ENCODE results near the gene ATR.
"Not testable (repeated sequence)": the region's sequence is repeated elsewhere in the genome, so short reads cannot be mapped to it uniquely, and the experiment has no call there.

DNA sequence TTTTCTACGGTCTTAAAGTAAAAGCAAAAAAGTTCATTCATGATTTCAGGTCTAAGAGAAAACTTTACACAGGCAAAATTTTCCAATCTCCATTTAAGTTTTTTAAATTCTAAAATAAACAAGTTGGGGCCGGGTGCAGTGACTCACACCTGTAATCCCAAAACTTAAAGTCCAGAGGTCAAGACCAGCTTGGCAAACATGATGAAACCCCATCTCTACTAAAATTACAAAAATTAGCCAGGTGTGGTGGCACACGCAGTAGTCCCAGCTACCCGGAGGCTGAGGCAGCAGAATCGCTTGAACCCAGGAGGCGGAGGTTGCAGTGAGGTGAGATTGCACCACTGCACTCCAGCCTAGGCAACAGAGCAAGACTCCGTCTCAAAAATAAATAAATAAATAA, 178.0 kb downstream of the ATR start:
- TF ChIP-seq, protein P1, sequence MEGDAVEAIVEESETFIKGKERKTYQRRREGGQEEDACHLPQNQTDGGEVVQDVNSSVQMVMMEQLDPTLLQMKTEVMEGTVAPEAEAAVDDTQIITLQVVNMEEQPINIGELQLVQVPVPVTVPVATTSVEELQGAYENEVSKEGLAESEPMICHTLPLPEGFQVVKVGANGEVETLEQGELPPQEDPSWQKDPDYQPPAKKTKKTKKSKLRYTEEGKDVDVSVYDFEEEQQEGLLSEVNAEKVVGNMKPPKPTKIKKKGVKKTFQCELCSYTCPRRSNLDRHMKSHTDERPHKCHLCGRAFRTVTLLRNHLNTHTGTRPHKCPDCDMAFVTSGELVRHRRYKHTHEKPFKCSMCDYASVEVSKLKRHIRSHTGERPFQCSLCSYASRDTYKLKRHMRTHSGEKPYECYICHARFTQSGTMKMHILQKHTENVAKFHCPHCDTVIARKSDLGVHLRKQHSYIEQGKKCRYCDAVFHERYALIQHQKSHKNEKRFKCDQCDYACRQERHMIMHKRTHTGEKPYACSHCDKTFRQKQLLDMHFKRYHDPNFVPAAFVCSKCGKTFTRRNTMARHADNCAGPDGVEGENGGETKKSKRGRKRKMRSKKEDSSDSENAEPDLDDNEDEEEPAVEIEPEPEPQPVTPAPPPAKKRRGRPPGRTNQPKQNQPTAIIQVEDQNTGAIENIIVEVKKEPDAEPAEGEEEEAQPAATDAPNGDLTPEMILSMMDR (conservative IDR thresholded peaks at IDR 0.05; ENCODE audit: low read depth, low read length): not testable (repeated sequence)
- not testable (repeated sequence) for TF ChIP-seq RCOR1 (IDR thresholded peaks at IDR 0.05; ENCODE audit: insufficient replicate concordance, low read length); POLR2A (IDR thresholded peaks at IDR 0.05; ENCODE audit: low read depth, low read length); MAFK (IDR thresholded peaks at IDR 0.05; ENCODE audit: low read depth, low read length); BHLHE40 (IDR thresholded peaks at IDR 0.05; ENCODE audit: low read depth, low read length); CHD1 (IDR thresholded peaks at IDR 0.05; ENCODE audit: low read depth, low read length); RAD21 (IDR thresholded peaks at IDR 0.05; ENCODE audit: low read length); SMC3 (IDR thresholded peaks at IDR 0.05; ENCODE audit: low read depth, low read length); RFX5 (IDR thresholded peaks at IDR 0.05; ENCODE audit: low read depth, low read length); CEBPB (IDR thresholded peaks at IDR 0.05; ENCODE audit: low read depth, low read length); MAZ (IDR thresholded peaks at IDR 0.05; ENCODE audit: borderline replicate concordance, low read depth, low read length)
